NCI-H1417 (cell line): Measurements from ENCODE around the gene PARP4.
"Not testable (repeated sequence)": the region's sequence is repeated elsewhere in the genome, so short reads cannot be mapped to it uniquely, and the experiment has no call there.

Experiments
- DNase-seq, 3 experiments: peaks; one replicate each; lab custom pipeline; 2025; lab: John Stamatoyannopoulos, UW

The PARP4 gene

DNA sequence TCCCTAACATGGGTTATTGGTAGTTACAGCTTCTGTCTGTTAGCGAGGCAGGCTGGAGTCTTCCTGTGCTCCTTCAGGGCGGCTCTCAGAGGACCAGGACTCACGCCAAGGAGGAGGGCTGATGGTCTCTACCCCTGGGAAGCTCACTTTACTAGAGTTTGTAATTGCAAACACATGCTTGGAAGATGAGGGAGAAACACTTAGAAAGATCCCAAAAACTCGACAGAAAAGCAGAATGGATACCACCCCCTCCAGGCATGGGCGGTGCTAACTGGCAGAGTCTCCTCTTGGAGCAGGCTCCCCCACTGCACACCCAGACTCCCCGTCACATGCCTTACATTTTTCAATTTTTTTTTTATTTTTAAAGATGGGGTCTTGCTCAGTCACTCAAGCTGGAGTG lies 62.0 kb downstream of the PARP4 start:
- DNase-seq = no peak

DNA sequence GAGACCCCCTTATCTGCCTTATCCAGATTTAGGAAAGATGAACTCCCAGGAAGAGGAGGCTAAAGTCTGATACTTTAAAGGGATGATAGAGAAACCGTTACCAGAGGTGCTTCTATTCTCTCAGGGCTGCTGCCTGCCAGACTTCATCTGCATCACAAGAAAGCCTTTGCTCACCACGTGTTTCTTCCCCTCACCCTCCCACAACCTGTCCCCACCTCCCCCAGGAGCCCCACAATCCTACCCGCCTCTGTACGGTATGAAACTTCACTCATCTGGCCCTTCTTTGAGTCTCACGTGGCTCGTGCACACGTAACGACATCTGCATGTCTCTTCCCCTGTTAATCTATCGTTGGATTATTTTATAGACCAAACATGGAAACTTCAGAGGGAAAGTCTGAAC lies 67.7 kb downstream of the PARP4 start:
- DNase-seq = not testable (repeated sequence)

DNA sequence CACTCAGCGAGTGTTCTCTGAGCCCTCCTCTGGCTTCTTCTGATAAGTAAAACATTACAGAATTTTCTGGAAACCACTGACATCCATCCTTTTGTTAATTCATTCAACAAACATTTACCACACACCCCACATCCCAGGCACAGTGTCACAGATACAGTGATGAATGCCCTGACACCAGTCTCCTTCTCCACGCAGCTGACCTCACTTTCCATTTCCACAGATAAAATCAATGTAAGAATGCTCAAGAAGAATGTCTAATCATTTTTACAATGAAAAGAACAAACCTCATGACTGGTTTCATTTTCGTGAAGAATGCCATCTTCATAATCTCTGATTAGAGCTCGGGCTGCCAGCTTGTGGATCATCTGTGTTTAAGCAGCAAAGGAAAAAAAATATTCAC lies 69.2 kb downstream of the PARP4 start:
- no peak for DNase-seq

DNA sequence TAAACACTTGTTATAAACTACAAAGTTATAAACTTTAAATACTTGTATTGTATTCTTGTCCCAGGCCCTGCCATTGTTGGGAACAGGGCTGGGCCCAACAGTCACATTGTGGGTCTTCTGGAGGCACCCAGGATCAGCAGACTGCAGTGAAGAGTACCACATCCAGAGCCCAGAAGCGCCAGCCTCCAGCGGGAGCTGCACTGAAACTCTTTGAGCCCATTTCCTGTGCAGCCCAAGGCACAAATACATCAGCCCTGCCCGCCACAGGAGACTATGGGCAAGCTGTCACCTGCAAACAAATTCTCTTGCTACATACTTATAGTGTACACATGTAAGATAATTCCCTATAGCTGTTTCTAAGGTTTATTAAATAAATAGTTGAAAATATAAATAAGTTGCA lies 86.5 kb downstream of the PARP4 start:
- DNase-seq = not testable (repeated sequence)

DNA sequence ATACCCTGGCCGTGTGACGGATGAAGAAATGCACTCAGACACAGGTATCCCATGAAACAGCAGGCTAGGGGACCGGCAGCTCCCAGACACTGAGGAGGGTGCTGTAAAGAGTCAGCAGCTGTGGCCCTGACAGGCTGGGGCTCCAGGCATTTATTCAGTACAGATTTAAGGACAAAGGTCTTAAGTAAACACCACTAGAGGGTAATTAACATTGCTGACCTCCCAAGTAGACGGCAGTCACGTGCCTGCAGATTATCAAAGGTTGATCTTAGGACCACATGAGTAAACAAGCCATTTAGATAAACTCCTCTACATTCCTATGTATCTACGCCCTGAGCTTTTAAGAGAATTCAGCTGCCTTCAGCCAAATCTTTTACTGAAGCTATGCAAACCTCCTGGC lies 92.9 kb downstream of the PARP4 start:
- not testable (repeated sequence) for DNase-seq

- DNase-seq = no peak
These were observed 104.7 kb downstream of the PARP4 start for GRCh38 chr13:24407844-24408243.

DNA sequence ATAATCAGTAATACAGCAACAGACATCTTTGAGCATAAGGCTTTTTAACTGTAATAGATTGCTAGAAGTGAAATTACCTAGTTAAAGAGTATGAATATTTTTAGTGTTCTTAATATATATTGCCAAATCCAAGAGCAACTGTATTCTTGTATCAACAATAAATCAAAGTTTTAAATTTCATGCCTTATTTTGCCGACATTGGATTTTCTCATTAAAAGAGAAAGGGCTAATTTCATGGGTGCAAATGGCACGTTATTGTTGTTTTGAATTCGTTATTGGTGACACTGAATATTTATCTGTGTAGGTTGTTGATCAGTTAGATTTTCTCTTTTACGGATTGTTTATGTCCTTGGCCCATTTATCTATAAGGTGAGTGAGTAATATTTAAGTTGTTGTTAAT lies 106.1 kb downstream of the PARP4 start:
- DNase-seq = no peak

GRCh38 chr13:24396821-24397220 lies 115.8 kb downstream of the PARP4 start:
- DNase-seq = no peak

- DNase-seq = no peak
These were observed 119.6 kb downstream of the PARP4 start for GRCh38 chr13:24392972-24393371.

- DNase-seq = not testable (repeated sequence)
These were observed 120.6 kb downstream of the PARP4 start for GRCh38 chr13:24391771-24392683.

- DNase-seq = not testable (repeated sequence)
These were observed 121.8 kb downstream of the PARP4 start for GRCh38 chr13:24390795-24391194.

GRCh38 chr13:24389506-24389905 lies 123.1 kb downstream of the PARP4 start:
- DNase-seq = no peak

- DNase-seq = not testable (repeated sequence)
These were observed 123.8 kb downstream of the PARP4 start for GRCh38 chr13:24388743-24389142.

DNA sequence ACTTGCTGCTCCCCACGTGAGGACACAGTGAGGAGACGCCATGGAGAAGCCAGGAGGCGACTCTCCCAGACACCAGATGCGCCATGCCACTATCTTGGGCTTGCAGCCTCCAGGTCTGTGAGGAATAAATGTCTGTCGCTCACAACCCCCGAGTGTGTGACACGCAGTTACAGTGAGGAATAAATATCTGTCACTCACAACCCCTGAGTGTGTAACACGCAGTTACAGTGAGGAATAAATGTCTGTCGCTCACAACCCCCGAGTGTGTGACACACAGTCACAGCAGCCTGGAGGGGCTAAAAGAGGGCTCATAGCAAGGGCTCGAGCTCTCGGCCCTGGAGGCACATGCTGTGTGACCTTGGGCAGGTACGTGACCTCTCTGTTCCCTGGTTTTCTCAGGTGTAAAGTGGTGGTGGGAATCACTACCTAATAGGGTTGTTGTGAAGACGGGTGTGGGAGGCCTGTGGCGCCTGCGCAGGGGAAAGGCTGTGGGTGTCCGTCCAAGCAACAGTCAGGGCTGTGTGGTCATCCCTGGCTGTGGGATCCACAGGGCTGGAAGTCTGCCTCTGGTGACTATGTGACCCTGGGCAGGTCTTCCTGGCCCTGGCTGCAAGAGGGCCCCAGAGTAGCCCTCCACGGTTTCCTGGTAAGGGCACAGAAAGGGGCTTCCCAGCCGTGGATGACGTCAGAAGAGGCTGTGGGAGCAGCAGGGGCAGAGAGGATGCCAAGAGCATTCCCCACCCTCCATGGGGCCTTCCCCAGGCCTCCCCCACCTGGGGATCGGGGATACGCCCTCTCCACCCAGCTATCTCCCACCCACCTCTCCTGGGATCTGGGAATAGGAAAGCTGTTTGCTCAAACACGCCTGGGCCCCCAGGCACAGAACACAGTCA lies 125.5 kb downstream of the PARP4 start:
- DNase-seq = no peak

GRCh38 chr13:24385902-24386301 lies 126.7 kb downstream of the PARP4 start:
- no peak for DNase-seq

DNA sequence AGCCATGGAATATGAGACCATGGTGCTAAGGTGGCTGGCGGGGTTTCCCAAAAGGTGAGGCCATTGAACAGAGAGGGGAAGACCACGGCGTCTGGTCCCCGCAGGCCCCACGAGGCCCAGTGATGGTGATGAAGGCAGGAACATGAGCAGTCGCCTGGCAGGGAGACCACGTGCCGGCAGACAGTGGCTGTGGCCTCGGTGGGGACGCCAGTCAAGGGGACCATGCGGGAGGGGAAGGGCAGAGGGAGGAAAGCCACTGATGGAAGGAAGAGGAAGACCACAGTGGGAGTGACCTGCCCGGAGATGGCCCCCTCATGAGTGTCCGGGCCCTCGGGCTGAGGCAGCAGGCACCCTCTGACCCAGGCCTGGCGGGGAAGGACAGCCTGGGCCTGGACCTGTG lies 127.6 kb downstream of the PARP4 start:
- DNase-seq = not testable (repeated sequence)

DNA sequence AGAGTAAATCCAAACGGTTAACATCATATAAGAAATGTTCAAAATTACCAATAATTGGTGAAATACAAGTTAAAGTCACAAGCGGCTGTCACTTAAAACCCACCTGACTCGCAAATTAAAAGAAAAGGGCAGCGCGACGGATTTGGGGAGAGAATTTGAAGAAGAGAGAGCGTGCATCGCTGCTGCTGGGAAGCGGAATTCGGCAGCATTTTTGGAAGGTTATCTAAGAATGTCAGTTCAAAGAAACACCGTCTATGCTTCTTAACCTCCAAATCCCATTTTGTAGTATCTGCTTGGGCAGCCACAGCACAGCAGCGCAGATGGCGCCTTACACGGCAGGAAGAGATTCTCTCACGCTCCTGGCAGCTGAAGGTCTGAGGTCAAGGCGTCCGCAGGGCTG lies 128.5 kb downstream of the PARP4 start:
- not testable (repeated sequence) for DNase-seq

DNA sequence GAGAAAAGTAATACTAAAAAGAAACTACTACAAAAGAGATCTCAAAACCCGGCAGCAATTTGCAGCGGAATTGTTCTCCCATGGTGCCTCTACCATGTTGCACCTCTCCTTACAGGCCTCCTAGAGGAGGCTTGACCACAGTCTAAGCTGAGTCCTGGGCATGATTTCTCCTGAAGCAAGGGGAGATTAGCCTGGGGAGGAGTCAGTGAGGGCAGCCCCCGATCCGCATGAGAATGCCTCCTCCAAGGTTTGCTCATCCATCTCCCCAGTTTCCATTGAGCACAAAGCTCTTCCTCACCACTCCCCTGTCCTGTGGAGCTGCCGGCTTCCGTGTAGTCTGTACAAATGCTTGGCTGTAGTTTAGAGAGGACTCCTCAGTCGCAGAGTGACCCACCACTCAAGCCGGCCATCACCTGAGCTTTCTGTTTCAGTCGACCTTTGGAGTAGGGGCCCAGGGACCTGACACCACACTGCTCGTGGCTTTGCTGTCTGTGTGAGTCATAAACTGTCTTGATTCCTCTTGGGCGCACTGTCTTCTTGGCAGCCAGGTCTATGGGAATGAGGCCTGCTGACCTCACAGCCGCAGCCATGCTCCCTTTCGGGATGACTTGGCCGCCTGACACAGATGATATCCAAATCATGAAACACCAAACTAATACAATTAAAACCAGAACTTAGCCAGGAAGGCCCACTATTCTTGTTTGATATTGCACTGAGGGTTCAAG lies 130.9 kb downstream of the PARP4 start:
- DNase-seq = no peak

- not testable (repeated sequence) for DNase-seq
These were observed 131.7 kb downstream of the PARP4 start for GRCh38 chr13:24380881-24381280.

- DNase-seq = not testable (repeated sequence)
These were observed 132.4 kb downstream of the PARP4 start for GRCh38 chr13:24380227-24380626.

GRCh38 chr13:24371273-24371672 lies 141.3 kb downstream of the PARP4 start:
- not testable (repeated sequence) for DNase-seq
